GM12875 (cell line): ENCODE results near the gene LSR.

Experiments
- H3K4me3 ChIP-seq: one replicate; pipeline ENCODE4 v1.5.1; 2011; ENCODE audit warnings: low read depth, low read length, control low read depth
- TF ChIP-seq, protein P1 (sequence below): IDR thresholded peaks from 2 replicates; pipeline ENCODE4 v1.5.1; 2011; ENCODE audit warnings: low read depth, mild to moderate bottlenecking, control low read depth, inconsistent platforms, low read length, moderate library complexity, borderline replicate concordance; ENCODE audit not compliant: insufficient read depth

LSR gene

DNA sequence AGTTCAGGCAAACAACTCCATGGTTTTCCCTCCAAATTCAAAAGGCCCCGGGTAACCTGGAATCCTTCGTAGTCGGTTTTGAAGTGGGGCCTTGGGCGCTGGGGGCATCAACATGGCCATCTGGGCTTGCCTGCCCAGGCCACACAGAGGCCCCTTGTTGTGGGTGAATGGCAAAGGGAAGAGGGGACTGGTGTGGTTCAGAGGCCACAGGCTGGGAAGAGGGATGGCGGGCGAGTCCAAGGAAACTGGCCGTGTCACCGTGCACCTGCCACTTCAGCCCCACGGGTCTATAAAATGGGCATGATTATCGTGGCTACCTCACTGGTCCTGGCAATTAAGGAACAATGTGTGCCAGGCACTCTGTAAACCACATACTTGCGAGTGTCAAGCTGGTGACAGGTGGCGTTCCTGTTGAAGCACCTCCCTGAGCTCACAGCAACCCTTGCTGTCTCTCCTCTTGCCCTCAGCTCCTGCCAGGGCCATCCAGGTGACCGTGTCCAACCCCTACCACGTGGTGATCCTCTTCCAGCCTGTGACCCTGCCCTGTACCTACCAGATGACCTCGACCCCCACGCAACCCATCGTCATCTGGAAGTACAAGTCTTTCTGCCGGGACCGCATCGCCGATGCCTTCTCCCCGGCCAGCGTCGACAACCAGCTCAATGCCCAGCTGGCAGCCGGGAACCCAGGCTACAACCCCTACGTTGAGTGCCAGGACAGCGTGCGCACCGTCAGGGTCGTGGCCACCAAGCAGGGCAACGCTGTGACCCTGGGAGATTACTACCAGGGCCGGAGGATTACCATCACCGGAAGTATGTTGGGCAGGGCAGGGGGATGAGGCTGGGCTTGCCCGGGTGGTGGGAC is 1.3 kb downstream of the LSR start:
- H3K4me3 ChIP-seq, result peak overlapping the region; percentile 96
- TF ChIP-seq, protein P1, sequence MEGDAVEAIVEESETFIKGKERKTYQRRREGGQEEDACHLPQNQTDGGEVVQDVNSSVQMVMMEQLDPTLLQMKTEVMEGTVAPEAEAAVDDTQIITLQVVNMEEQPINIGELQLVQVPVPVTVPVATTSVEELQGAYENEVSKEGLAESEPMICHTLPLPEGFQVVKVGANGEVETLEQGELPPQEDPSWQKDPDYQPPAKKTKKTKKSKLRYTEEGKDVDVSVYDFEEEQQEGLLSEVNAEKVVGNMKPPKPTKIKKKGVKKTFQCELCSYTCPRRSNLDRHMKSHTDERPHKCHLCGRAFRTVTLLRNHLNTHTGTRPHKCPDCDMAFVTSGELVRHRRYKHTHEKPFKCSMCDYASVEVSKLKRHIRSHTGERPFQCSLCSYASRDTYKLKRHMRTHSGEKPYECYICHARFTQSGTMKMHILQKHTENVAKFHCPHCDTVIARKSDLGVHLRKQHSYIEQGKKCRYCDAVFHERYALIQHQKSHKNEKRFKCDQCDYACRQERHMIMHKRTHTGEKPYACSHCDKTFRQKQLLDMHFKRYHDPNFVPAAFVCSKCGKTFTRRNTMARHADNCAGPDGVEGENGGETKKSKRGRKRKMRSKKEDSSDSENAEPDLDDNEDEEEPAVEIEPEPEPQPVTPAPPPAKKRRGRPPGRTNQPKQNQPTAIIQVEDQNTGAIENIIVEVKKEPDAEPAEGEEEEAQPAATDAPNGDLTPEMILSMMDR, result no peak

DNA sequence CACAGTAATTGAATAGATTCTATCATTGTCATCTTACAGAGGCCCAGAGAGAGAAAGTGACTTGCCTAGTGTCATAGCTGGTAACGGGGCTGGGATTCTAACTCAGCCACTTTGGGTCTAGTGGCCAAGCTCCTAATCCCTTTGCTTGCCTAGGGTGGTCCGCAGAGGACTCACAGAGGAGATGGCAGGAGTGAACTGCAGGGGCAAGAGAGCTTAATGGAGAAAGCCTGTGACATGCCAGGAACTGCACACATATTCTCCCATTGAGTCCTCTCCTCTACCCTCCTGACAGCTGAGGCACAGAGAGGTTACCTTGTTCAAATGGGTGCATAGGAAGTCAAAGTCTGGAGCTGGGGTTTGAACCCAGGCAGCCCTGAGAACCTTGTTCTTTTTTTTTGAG is 2.7 kb downstream of the LSR start:
- TF ChIP-seq, protein P1, result no peak
- H3K4me3 ChIP-seq, result no peak overlapping the region

DNA sequence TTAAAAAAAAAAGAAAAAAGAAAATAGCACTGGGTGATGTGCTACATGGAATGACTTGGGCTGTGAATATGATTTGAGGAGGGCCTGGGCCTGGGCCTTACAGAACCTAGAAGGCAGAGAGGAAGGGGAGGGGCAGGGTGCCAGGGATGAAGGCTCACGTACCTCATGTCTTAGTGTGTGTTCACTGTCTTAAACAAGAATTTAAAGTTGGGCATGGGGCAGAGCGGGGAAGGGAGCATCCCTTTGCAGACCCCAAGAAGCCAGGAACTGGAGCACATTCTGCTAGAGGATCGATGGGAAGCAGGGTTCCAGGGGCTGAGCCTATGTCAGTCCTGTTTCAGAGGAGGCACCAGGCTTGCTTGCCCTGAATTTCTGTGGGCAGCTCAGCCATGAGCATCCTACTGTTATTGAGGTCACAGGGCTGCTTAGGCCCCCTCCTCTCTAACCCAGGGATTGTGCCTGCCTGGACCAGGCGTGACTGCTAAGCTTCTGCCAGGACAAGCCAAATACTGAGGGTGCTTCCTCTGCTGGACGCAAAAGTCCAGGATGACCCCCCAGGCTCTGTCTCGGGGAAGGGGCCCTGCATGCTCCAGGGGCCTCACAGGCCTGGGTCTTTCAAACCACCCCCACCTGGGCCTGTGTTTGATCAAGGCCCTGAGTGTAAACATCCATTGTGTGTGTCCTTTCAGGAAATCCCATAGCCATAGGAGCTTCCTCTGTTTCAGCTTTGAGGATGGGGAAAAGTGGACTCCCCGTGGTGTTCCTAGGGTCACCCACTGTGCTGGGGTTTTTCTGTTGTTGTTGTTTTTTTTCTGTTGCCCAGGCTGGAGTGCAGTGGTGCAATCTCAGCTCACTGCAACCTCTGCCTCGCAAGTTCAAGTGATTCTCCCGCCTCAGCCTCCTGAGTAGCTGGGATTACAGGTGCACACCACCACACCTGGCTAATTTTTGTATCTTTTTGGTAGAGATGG is 4.8 kb downstream of the LSR start:
- TF ChIP-seq, protein P1, result no peak
- H3K4me3 ChIP-seq, result no peak overlapping the region

DNA sequence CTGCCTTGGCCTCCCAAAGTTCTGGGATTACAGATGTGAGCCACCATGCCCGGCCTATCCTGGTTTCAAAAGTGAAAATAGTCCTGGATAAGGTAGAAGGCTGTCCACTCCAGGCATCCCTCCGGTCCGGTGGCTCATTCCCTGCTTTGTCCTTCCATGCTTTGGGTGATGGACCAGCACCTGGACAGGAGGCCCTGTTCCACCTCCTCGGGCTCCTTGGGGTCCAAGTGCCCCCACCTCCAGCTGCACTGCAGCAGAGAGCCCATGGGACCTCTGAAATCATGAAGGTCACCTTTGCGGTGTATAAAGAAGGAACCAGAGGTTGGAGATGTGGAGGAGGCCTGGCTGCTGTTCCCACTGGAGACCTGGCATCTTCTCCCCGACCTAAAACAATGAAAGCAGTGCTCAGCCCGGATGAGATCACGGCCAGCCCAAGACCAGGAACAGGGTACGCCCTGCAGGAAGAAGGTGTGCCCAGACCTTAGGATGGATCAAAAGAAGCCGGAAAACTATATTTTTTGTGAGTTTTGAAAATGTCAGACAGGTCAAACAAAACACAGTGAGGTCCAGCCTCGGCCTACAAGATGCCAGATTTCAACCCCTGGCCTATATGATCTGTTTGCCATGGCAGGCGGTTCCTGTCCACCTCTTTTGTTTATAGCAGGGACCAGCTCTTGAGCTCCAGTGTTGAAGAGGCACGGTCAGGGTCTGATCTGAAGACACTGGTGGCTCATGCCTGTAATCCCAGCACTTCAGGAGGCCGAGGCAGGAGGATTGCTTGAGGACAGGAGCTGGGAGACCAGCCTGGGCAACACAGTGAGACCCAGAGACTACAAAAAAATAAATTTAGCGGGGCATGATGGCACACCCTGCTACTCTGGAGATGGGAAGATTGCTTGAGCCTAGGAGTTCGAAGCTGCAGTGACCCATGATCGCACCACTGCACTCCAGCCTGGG is 5.8 kb downstream of the LSR start:
- TF ChIP-seq, protein P1, result no peak
- no peak overlapping the region for H3K4me3 ChIP-seq

DNA sequence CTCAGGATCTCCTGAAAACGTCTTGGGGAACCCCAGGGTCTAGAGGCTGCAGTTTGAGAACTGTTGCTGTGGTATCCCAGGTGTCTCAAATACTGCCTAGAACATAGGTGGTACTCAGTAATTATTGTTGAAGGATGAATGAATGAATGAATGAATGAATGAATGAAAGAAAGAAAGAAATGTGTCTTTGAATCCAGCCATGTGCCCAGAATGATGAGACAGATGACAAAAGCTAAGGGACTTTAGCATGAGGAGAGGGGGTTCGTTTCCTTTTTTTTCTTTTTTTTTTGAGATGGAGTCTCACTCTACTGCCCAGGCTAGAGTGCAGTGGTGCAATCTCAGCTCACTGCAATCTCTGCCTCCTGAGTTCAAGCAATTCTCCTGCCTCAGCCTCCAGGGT is 7.8 kb downstream of the LSR start:
- H3K4me3 ChIP-seq, result no peak overlapping the region
- TF ChIP-seq, protein P1, result no peak

DNA sequence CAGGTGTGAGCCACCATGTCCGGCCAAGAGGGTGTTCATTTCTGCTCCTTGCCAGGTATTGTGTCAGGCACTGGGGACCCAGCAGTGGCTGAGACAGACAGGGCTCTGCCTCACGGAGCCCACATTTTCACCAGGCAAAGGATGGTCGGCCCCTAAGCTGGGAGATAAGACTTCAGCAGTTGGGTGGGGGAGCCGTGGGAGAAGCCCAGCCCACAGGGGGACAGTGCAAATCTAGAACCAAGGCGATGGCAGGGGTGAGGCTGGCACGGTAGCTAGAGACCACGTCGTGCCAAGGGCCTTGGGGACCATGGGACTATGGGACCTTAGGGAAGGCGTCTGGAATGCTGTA is 8.3 kb downstream of the LSR start:
- H3K4me3 ChIP-seq, result no peak overlapping the region
- TF ChIP-seq, protein P1, result no peak
